CD4-positive, alpha-beta T cell (primary cell): ENCODE data around the gene ERVV-1. TPM values are rescaled to one million over a fixed set of nuclear protein-coding genes. Genes with fewer than 3 reads are reported as not detected.

Source experiments
- ATAC-seq: fragments of 200-7000 bp; cut with Tn5 transposase; one replicate; pipeline ENCODE4 v1.10.0; 2022; ENCODE audit warnings: mild to moderate bottlenecking; ENCODE audit not compliant: poor library complexity
- CTCF ChIA-PET: fragments of 350-600 bp; sonication (Branson Sonifier 250); formaldehyde crosslinking; loops from one replicate; lab custom pipeline; 2021; ENCODE audit warnings: antibody characterized with exemption, inconsistent platforms; lab: Charles Lee
- POLR2A ChIA-PET: fragments of 350-600 bp; sonication (Branson Sonifier 250); formaldehyde crosslinking; loops from one replicate; lab custom pipeline; 2021; ENCODE audit warnings: antibody characterized with exemption, inconsistent platforms; lab: Charles Lee
- DNase-seq, 14 experiments: peaks; one replicate each; pipeline ENCODE4 v3.0.0-alpha.2; 2013 to 2020; ENCODE audit warnings: mixed read lengths in 2 of 14
- H3K27ac ChIP-seq, 2 donors: one replicate each; pipeline versions ENCODE4 v1.5.1 to v1.7.0; 2013; ENCODE audit warnings: low read length in 2 of 2, low read depth in 1 of 2, mild to moderate bottlenecking in 1 of 2
- H3K27me3 ChIP-seq, 2 experiments: 1 replicate in 1 of 2; 2 replicates in 1 of 2; pipeline versions ENCODE4 v1.6.1 to v1.7.0; 2013; ENCODE audit warnings: low read length in 2 of 2, control low read depth in 1 of 2, mild to moderate bottlenecking in 1 of 2, moderate library complexity in 1 of 2; ENCODE audit not compliant: insufficient read depth in 2 of 2, control insufficient read depth in 1 of 2
- H3K36me3 ChIP-seq: one replicate; pipeline ENCODE4 v1.6.1; 2013; ENCODE audit warnings: low read length, control low read depth; ENCODE audit not compliant: insufficient read depth
- H3K4me1 ChIP-seq: one replicate; pipeline ENCODE4 v1.6.1; 2013; ENCODE audit warnings: low read length, control low read depth; ENCODE audit not compliant: insufficient read depth
- H3K4me3 ChIP-seq: one replicate; pipeline ENCODE4 v1.5.1; 2013; ENCODE audit warnings: mild to moderate bottlenecking, low read length, moderate library complexity
- H3K9me3 ChIP-seq, 2 experiments: 1 replicate in 1 of 2; 2 replicates in 1 of 2; pipeline versions ENCODE4 v1.6.1 to v1.7.0; 2013; ENCODE audit warnings: low read length in 2 of 2, mild to moderate bottlenecking in 2 of 2, control low read depth in 1 of 2, moderate library complexity in 1 of 2; ENCODE audit not compliant: control insufficient read depth in 1 of 2, insufficient read depth in 1 of 2
- H3K27ac Mint-ChIP-seq: one replicate; pipeline ENCODE4 v1.8.0; 2020; ENCODE audit warnings: mixed read lengths
- H3K27me3 Mint-ChIP-seq: one replicate; pipeline ENCODE4 v1.8.0; 2021; ENCODE audit warnings: mixed read lengths
- H3K36me3 Mint-ChIP-seq: one replicate; pipeline ENCODE4 v1.8.0; 2021; ENCODE audit warnings: low read depth, mixed read lengths
- H3K4me1 Mint-ChIP-seq: one replicate; pipeline ENCODE4 v1.8.0; 2021; ENCODE audit warnings: low read depth, mixed read lengths
- H3K4me3 Mint-ChIP-seq: one replicate; pipeline ENCODE4 v1.8.0; 2020; ENCODE audit warnings: mild to moderate bottlenecking, mixed read lengths
- H3K9me3 Mint-ChIP-seq: one replicate; pipeline ENCODE4 v1.8.0; 2020; ENCODE audit warnings: mixed read lengths
- CTCF ChIP-seq: fragments of 200-600 bp; IDR thresholded peaks from one replicate; pipeline ENCODE4 v1.8.0; 2022; ENCODE audit warnings: antibody characterized with exemption, mild to moderate bottlenecking
- intact Hi-C, 2 experiments: fragments of 100-400 bp; cut with DNase I in 1 of 2; cut with micrococcal nuclease in 1 of 2; formaldehyde crosslinking; loops; one replicate each; pipeline versions ENCODE4 v1.15.1 to v1.9.0; 2023 to 2025; cut with DNase I, micrococcal nuclease
- total RNA-seq, 174 experiments: library from RNA in 2 of 174; stranded (reverse) in 2 of 174; gene quantifications; one replicate each; pipeline ENCODE4 v1.2.3 and lab custom pipeline; 2021 to 2026

ERVV-1 gene
- total RNA-seq, 2 experiments from 2014 or later = not detected

GRCh38 chr19:53004242-53004641, 9.5 kb upstream of the ERVV-1 start:
- H3K36me3 ChIP-seq = no peaks in the 10 kb centered on the region
- no peak overlapping the region for H3K27ac ChIP-seq
- ChIA-PET POLR2A (no interaction called here), CTCF (no interaction called here)
- no peaks in the 10 kb centered on the region for H3K27me3 ChIP-seq
- intact Hi-C loops = no loop called here
- no peaks in the 10 kb centered on the region for H3K4me1 ChIP-seq
- no peak for DNase-seq
- H3K4me3 ChIP-seq = no peak overlapping the region
- Mint-ChIP-seq H3K4me3 (no peak overlapping the region), H3K4me1 (no peaks in the 10 kb centered on the region), H3K27ac (no peak overlapping the region), H3K9me3 (no peaks in the 10 kb centered on the region), H3K36me3 (no peaks in the 10 kb centered on the region), H3K27me3 (peaks cover 6% of the 10 kb centered on the region)
- ATAC-seq = no peak
- no peak for TF ChIP-seq CTCF
- peaks cover 0 to 50% of the 10 kb centered on the region in 2 experiments for H3K9me3 ChIP-seq

GRCh38 chr19:53007200-53007599, 6.5 kb upstream of the ERVV-1 start:
- Histone ChIP-seq H3K4me3 (no peak overlapping the region), H3K4me1 (no peaks in the 10 kb centered on the region), H3K27ac (no peak overlapping the region), H3K36me3 (no peaks in the 10 kb centered on the region), H3K27me3 (no peaks in the 10 kb centered on the region), H3K9me3 (peaks cover 4 to 46% of the 10 kb centered on the region in 2 experiments)
- Mint-ChIP-seq H3K36me3 (no peaks in the 10 kb centered on the region), H3K4me1 (no peaks in the 10 kb centered on the region), H3K27ac (no peak overlapping the region), H3K4me3 (no peak overlapping the region), H3K27me3 (no peaks in the 10 kb centered on the region), H3K9me3 (no peaks in the 10 kb centered on the region)
- POLR2A ChIA-PET = no interaction called here
- DNase-seq (no peak), ATAC-seq (no peak)
- no peak for TF ChIP-seq CTCF
- CTCF ChIA-PET = interaction anchor here (0.6 kb wide), 1 partner anchor 74 kb away, joined by 4 read pairs; no protein-coding TSS in a partner anchor
- intact Hi-C loops = no loop called here

GRCh38 chr19:53007606-53008005, 6.1 kb upstream of the ERVV-1 start:
- Histone ChIP-seq H3K4me3 (no peak overlapping the region), H3K27ac (no peak overlapping the region), H3K27me3 (no peaks in the 10 kb centered on the region), H3K9me3 (peaks cover 4 to 50% of the 10 kb centered on the region in 2 experiments), H3K36me3 (no peaks in the 10 kb centered on the region), H3K4me1 (no peaks in the 10 kb centered on the region)
- DNase-seq (no peak), ATAC-seq (no peak)
- no peaks in the 10 kb centered on the region for H3K27me3 Mint-ChIP-seq
- POLR2A ChIA-PET = no interaction called here
- CTCF ChIA-PET = interaction anchor here (0.6 kb wide), 1 partner anchor 74 kb away, joined by 4 read pairs; no protein-coding TSS in a partner anchor
- no peak overlapping the region for H3K4me3 Mint-ChIP-seq
- TF ChIP-seq CTCF = no peak
- no peaks in the 10 kb centered on the region for H3K9me3 Mint-ChIP-seq
- H3K36me3 Mint-ChIP-seq = no peaks in the 10 kb centered on the region
- intact Hi-C loops = no loop called here
- H3K27ac Mint-ChIP-seq = no peak overlapping the region
- H3K4me1 Mint-ChIP-seq = no peaks in the 10 kb centered on the region
